NCI-H1417 treated with DMSO at 0.1 percent for 48 hours (cell line): ENCODE results near the gene CCNY.
A peak's percentile ranks its signal among the peaks of the same experiment; 100 is the strongest.
"Not testable (repeated sequence)": the region's sequence is repeated elsewhere in the genome, so short reads cannot be mapped to it uniquely, and the experiment has no call there.

Experiments
- DNase-seq: peaks from one replicate; lab custom pipeline; 2025; lab: John Stamatoyannopoulos, UW

The CCNY gene

DNA sequence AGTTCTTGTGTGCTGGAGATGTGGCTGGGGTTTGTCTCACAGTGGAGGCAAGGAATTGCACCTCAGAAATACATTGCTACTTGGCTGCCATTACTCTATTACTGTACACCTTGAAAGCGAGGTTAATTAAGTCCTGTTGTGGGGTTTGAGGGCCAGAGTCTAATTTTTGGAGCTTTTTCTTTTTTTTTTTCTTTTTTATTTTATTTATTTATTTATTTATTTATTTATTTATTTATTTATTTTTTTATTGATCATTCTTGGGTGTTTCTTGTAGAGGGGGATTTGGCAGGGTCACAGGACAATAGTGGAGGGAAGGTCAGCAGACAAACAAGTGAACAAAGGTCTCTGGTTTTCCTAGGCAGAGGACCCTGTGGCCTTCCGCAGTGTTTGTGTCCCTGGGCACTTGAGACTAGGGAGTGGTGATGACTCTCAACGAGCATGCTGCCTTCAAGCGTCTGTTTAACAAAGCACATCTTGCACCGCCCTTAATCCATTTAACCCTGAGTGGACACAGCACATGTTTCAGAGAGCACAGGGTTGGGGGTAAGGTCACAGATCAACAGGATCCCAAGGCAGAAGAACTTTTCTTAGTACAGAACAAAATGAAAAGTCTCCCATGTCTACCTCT lies 69.8 kb downstream of the CCNY start:
- DNase-seq: not testable (repeated sequence)

DNA sequence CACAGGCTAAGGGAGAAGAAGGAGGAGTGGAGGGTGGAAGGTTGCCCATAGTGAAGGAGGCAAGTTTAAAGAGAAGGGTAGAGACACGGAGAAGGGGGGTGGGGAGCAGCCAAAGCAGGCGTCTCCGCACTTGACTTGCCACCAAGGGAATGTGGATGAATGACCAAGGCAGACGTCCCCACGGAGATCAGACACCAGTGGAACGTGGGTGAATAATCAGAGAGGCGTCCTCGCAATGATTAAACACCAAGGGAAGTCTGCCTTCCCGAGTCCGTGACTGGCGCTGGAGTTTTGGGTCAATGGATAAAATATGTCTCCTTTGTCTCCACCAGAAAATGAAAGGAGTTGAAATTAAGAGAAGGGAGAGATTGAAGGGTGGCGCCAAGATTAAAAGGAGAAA lies 71.4 kb downstream of the CCNY start:
- not testable (repeated sequence) for DNase-seq

DNA sequence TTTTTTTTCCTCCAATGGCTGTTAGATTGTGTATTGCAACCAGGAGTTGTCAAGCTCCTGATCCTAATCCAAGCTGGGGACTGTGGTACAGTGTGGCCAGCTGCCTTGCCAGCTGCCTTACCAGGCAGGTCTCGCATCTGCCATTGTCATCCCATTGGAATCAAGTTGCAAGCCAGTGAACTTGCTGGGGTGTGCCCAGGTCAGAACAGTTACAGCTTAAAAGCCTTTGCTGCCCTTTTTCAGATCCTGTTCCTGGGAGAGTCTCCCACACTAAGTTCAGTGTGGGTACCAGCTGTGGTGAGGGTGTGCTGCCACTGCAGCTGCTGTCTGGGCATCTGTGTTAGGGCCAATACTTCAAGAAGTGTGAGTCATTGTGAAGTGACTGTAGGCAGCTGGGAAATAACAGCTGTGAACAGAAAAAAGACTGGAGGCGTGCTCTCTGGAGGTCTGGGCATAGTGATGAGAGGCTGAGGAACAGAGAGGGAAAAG lies 72.8 kb downstream of the CCNY start:
- no peak for DNase-seq

DNA sequence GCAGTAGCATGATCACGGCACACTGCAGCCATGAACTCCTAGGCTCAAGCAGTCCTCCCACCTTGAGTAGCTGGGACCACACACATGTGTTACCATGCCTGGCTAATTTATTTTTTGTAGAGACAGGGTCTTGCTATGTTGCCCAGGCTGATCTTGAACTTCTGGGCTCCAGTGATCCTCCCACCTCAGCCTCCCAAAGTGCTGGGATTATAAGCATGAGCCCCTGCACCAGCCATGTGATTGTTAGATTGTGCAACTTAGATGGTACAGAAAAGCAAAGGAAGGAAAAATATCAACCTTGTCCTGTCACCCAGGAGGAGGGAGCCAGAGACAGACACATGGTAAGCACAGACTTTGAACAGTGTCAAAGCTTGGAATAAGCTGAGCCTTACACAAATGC lies 73.5 kb downstream of the CCNY start:
- no peak for DNase-seq

DNA sequence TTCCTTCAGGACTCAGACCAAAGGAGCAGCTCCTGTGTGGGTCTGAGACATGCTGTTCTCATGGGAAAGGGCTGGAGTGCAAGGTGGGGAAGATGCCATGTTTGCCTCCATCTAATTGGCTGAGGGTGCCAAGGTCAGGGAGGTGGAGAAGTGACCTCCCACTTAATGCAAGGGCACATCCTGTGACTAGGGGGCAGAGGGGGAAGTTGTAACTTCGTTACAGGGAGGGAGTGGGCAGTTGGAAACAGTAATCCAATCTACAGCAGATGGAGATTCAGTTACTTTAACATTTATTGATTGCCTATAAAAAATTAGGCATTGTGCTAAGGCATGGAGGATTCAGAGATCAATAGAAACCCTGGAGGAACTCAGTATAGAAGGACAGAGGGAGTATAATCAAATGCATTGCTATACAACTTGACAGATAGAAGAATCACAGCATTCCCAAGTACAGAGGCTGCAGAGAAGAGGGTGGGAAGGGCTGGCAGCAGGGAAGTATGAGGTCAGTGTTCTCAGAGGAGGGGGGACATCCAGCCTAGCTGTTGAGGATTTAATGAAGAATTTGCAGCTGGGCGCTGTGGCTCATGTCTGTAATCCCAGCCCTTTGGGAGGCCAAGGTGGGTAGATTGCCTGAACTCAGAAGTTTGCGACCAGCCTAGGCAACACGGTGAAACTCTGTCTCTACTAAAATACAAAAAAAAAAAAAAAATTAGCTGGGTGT lies 75.9 kb downstream of the CCNY start:
- DNase-seq: no peak

DNA sequence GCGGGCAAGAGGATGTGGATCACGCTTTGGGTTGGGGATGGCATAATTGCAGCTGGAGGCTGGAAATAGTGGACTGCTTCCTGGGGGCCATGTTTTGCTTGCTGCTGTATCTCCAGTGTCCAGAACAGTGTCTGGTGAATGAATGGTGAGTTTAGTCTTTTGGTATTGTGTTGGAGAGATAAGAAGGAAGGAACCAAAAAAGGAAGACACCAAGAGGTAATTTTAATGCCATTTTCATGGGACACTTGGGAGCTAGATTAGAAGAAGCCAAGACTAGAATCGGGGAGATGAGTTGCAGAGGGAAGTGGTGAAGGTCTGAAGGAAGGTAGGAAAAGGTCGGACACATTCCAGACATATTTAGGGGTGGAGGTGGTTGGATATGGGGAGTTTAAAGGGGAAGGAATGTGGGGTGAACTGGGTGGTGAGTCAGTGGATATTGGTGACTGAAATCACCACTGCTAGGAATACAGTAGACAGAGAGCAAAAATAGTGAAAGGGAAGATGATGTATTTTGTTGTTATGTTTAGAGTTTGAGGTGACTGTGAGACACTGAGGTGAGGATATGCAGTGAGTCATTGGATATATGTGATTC lies 76.7 kb downstream of the CCNY start:
- DNase-seq: no peak

DNA sequence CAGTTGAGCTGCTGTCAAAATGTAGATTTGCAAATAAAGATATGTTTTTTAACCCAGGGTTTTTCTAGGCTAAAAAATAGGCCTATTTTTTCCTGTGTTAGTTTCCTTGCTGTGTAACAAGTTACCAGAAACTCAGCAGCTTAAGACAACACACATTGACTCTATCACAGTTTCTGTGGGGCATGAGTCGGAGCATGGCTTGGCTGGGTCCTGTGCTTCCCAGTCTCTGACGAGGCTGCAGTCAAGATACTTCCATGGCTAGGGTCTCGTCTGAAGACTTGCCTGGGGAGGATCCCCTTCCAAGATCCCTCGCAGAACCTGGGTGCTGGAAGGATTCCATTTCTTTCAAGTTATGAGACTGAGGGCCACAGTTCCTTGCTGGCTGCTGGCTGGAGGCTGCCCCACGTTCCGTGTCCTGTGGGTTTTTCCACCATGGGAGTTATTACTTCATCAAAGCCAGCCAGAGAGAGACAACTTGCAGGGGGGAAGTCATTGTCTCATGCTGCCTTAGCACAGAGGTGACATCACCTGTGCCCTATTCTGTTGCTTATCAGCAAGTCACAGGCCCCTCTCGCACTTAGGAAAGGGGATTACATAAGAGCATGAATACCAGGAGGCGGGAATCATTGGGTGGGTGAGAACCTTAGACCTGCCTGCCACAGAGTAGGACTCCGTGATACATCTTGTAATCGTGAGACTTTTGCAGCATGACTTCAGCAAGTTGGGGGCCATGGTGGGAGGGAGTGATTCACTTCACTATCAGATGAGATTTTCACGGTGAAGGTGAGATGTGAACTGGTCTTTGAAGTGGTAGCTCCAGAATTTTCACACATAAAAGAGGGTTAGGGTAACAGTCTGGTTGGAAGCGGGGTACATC lies 77.9 kb downstream of the CCNY start:
- no peak for DNase-seq

DNA sequence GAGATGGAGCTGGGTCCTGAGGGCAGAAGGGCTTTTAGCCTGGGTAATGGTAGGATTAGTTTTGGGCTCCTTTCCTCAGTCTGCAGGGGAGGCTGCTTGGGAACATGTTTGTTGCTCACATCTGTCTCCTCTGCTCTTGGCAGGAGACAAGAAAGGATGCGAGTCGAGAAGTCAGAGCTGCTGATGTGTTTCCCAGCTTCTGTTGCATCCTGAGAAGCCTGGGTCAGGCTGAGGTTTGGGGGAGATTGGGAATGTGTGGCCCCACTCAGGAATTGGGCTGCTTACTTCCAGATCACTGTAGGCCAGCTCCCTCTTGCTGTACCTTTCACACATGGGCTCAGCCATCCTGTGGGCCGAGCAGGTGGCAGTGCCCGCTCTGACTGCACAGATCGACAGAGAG lies 79.2 kb downstream of the CCNY start:
- DNase-seq: no peak

DNA sequence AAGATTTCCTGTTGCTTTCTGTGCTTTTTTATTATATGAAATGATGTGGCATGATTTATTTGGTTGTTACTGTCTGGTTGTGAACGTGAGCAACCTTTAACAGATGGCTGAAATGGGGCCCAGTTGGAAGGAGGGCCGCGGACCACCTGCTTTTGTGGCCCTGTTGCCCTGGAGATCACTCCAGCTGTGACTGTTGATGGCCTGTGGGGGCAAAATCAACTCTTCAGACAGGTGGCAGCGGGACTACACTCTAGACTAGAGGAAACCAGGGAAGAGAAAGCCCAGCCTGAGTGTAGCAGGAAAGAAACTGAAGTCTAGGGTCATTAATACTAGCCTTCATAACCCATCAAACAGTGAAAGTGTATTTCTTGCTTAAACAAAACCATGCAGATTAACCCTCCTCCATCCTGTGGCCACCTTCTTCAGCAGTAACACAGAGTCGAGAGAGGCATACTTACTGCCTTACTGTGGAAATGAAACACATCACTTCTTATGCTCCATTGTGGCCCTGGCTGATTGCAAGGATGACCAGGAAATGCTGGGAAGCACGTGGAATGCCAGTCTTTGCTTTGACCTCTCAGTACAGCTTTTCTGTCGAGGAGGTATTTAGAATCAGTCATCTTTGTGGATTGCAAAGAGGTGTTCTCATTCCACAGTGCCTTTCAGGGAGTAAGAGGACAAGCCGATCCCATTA lies 80.5 kb downstream of the CCNY start:
- peak; percentile 75 for DNase-seq

DNA sequence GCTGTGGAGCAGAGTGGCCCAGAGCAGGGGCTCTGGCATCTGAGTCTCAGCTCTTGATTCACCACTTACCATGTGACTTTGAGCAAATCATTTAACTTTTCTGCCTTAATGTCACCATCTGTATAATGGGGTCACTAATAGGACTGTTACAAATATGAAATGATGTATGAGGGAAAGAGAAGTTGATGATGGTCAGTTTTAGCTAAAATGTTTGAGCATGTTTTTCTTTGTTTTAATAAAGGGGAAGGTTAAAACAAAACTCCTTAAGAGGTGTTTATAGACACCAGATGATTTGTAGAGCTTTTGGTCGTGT lies 81.0 kb downstream of the CCNY start:
- DNase-seq: no peak

DNA sequence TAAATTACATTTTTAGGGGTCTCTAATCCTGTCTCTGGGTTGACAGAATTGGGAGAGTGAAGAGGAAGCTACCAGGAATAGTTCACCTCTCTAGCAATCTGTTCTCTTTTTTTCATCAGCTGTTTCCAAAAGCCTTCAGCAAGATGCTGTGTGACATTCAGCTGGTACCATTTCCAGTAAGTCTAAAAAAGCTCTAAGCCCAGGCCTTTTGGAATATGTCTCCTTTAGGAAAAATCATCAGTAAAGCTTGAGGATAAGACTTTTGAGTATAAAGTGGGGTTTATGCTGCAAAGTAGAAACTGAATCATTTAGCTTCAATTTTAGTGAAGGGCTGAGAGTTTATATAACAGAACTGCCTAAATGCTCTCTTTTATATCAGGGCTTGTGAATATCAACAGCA lies 81.5 kb downstream of the CCNY start:
- no peak for DNase-seq

DNA sequence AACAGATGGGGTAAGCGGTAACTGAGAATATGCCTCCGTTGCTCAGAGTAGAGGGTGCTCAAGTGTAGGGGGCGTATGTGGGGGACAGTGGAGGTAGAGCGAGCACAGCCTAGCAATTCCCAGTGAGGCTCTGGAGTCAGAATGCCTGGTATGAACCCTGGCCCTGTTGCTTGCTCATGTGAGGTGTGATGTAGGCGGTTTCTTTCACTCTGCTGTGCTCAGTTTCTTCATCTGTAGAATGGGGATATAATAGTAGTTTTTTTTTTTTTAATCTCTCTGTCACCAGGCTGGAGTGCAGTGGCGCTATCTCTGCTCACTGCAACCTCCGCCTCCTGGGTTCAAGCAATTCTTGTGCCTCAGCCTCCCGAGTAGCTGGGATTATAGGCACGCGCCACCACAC lies 82.3 kb downstream of the CCNY start:
- not testable (repeated sequence) for DNase-seq

DNA sequence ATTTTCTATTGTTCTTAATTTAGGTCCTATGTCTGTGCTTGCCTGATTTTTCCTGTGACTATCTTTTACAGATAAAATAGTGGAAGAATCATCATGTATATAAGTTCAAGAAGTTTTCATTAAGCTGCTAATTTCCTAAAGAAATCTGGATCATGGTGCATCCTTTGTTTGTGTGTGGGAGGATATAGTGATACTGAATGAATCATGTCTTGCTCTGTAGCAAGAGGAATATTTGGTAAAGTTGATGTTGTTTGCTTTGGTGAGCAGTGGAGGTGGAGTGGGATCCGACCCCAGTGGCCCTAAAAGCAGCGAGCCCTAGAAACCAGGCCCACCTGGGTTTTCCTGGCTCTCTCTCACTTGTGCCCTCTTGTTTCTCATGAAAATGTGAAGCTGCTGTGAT lies 83.7 kb downstream of the CCNY start:
- no peak for DNase-seq

DNA sequence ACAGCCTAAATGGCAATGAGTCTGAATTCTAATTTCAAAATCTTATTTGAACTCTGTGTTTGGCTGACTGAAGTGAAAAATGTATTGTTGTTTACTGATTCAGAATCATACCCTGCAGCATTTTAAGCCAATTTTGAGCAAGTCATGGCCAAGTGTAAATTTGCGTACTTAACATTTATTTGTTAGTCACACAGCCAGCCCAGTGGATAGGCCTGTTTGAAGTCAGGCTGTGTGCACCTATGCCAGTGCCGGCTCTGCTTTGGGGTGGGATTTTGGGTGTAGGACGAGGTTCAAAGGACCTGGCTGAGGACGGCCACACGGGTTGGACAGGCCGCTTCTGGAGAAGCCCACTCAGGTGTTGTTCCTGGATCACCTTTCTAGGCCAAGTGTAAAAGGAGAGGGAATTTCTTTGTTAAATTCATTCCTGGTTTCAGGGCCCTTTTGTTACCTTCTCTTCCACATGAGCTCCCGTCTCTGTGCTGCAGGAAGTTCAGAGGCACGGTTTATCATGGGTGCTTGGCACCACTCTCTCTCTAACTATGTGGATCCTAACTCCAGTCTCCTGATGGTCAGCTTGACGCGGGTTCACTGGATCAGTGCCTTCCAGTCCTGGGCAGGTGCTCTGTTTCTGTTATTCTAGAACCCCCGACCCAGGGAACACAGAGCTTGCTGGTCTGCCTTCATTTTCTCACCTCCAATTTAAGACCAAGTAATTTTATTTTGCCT lies 84.7 kb downstream of the CCNY start:
- no peak for DNase-seq

DNA sequence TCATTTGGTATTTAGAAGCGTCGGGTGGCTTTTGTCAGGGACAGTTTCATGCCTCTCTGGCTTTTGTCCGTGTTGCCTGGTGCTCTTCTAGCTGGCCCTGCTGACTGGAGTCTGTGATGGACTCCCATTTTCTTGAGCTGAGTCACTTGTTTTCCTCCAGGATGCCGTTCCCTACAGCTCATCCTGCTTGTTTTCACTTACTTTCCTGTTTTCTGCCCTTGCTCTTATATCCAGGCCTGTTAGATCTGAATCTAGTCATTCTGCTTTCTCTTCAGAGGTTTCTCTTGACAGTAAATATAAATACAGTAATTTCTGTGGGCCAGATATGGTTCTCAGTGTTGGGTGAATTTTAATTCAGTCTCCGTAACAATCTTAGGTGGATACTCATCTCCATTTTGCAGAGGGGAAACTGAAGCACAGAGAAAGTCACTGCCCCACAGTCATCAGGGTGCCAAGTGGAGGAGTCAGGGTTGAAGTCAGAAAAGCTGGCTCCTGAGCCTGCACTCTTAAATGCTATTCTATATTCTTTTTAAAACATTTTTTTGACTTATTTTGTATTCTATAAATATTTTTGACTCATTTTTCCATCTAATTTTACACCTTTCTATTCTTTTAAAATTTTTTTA lies 85.4 kb downstream of the CCNY start:
- no peak for DNase-seq

DNA sequence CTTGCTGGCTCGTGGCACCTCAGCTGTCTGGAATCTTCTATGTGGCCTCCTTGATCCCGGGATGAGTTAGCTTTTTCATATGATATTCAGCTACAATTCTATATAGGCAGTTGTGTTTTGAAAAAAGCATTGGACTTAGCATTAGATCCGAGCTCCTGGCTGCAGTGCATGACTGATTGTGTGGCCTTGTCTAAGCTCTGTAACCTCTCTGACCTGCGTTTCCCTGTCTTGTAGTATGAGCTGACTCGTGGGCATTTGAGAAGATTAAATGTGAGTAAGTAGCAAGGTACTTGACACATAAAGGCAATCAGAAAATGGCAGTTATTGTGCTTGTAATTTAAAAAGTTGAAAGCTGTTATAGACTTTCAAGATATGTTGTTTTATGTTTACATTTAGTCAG lies 85.9 kb downstream of the CCNY start:
- DNase-seq: no peak

DNA sequence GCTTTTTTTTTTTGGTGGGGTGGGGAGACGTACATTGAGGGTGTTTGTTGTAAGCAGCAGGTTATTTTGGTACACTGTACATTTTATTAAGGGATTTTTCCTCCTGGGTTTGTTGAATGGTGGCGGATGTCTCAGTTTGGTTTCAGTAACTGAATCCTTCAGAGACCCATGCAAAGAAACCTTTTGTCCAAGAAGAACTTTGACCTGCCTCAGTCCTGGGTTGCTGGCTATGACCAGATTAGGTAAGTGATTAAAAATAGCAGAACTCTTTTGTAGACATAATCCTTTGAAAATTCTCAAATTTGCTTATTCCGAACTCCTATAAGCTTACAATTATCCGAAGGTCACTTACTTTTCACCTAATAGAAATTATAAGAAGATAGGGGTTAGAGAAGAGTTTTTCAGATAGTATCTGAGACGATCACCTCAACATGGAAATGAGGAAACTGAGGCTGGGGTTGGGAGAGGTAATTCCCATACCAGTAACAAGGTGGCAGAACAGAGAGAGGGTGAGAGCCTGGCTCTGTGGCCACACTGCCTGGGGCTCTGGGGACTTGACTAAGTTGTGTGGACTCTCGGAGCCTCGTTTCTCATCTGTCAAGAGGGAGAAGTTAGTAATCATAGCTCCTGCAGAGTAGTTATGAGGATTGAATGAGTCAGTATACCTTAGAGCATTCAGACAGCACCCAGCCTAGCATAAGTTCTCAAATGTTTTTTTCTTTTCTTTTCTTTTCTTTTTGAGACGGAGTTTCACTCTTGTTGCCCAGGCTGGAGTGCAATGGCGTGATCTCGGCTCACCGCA lies 87.4 kb downstream of the CCNY start:
- DNase-seq: no peak

DNA sequence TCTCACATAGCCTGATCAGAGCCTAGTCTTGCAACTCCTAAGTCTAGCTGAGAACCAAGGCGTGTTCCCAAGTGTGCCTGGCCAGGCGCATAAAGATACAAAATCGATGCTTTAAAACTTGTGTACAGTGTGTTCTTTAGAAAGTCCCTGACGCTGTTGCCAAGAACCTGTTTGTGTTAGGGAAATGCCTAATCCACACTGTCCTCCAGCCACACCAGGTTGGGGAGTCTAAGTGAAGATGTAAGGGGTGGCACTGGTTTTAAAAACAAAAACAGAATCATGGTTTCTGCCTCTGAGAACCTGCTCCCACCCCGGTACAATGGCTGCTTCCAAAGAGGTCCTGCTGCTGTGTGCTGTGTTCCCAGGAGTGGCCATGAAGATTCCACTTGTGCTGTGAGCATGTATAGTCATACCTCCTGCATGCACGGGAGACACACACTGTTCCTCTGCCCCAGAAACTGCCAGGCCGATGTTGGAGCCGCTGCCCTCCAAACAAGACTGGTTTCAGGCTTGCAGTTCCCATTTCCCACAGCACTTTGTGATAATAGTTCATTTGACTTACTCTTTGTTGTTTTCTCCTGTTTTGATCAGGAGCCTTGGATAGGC lies 88.5 kb downstream of the CCNY start:
- DNase-seq: no peak

DNA sequence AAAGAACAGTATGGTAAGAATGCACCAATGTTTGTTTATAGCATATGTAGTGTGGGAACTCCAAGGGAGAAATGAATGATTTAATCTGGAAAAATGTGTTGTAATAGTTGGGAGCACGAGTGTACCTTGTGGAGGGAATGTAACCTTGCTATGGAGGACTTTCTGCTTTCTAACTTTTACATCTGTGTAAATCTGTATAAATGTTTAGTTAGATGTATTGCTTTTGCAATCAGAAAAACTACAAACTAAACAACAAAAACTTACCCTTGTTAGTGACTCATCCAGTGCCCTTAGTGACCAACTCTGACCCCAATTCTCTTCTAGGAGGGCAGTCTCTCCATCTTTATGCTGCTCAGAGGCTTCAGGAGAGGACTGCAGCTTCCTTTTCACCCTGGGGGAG lies 89.3 kb downstream of the CCNY start:
- no peak for DNase-seq

DNA sequence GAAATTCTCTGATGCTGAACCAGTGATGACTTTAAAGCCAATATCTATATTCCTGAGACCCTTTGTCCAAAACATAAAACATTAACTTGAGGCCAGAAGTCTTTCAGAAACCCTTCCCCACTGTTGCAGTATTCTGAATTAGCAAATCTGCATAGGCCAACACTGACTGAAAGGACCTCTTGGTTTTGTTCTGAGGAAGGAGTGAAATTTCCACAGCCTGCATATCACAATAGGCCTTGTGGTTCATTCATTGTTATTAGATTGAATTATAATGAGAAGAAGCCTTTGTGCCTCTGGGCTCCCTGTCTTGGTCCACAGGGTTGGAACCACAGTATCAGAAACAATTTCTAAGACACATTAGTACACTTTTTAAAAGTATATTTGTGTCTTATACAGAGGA lies 90.3 kb downstream of the CCNY start:
- no peak for DNase-seq
